Erythroblast (primary cell): ENCODE measurements around the gene APLP2.

Experiments
- GATA1 ChIP-seq: IDR thresholded peaks from 2 replicates; pipeline ENCODE4 v1.6.1; 2011; ENCODE audit warnings: low read depth, mild to moderate bottlenecking, control low read depth, low read length, moderate library complexity
- POLR2A ChIP-seq: IDR thresholded peaks from 2 replicates; pipeline ENCODE4 v1.6.1; 2011; ENCODE audit warnings: mild to moderate bottlenecking, low read length

DNA sequence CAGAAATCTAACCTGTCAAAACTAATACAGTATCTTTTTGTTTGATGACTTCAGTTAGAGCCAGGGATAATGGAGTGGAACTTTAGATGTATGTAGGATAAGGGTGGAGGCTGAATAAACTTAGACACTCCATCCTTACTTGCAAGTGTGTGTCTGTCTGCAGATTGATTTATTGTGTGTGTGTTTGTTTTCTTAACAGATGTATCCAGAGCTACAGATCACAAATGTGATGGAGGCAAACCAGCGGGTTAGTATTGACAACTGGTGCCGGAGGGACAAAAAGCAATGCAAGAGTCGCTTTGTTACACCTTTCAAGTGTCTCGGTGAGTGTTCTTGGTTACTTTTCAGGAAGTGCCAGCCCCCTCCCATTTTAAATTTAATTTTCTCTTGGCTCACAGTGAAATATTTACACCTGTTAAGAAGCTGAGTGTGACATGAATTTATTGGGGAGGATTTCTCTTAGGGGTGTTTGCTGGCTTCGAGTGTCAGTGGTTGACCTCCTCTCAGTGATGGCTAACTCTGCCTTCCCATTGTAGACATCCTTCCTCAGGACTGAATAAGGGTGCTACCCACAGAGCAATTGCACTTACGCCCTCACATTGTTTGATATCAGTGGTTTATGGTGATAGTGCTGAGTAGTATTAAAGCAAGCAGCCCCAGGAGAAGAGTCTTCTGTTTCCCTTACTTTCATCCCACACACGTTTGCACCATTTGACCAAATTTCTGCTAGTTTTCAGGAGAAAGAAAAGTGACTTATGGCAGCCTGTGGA lies 40.8 kb downstream of the APLP2 start:
- no peak for TF ChIP-seq POLR2A
- no peak for TF ChIP-seq GATA1
